ENCODE data around the gene LAMTOR4. TPM values are rescaled to one million over a fixed set of nuclear protein-coding genes. Genes with fewer than 3 reads are reported as not detected.
A peak's percentile ranks its signal among the peaks of the same experiment; 100 is the strongest.

The LAMTOR4 gene
- total and polyA plus RNA-seq, 2 of the 13 experiments (the other 11 are each of a cell fraction or from before 2014, with no cell fraction given), result 115 to 118 TPM

DNA sequence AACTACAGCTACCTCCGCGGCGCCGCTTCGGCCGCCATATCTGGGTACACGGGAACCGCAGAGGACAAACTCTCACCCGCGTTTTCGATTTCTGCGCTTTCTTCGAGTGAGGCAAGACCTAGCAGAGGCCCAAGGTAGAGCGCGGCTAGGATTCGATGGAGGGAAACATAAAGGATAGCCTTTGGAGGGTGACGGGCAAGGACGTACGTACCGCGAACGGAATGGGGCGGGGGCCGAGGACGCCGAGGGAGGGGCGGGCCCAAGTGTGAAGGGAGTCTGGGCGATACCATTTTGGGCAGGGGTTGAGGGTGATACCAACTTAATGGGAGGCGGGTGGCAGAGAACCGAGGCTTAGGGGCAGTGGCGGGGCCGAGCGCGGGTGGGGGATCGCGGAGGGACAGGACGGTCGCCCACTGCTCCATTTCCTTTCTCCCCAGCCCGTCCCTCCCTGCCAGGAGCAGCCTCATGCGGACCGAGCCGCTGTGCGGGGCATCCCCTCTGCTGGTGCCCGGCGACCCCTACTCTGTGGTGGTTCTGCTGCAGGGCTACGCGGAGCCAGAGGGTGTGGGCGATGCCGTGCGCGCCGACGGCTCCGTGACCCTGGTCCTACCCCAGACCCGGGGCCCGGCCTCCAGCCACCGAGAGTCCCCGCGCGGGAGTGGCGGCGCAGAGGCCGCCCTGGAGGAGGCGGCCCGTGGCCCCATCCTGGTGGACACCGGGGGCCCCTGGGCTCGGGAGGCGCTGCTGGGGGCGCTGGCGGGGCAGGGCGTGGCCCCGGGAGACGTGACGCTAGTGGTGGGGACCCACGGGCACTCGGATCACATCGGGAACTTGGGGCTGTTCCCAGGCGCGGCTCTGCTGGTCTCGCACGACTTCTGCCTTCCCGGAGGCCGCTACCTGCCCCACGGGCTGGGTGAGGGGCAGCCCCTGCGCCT lies 21.5 kb upstream of the LAMTOR4 start, which contains the start of gene MBLAC1 (continued):
- TF ChIP-seq, protein P1, sequence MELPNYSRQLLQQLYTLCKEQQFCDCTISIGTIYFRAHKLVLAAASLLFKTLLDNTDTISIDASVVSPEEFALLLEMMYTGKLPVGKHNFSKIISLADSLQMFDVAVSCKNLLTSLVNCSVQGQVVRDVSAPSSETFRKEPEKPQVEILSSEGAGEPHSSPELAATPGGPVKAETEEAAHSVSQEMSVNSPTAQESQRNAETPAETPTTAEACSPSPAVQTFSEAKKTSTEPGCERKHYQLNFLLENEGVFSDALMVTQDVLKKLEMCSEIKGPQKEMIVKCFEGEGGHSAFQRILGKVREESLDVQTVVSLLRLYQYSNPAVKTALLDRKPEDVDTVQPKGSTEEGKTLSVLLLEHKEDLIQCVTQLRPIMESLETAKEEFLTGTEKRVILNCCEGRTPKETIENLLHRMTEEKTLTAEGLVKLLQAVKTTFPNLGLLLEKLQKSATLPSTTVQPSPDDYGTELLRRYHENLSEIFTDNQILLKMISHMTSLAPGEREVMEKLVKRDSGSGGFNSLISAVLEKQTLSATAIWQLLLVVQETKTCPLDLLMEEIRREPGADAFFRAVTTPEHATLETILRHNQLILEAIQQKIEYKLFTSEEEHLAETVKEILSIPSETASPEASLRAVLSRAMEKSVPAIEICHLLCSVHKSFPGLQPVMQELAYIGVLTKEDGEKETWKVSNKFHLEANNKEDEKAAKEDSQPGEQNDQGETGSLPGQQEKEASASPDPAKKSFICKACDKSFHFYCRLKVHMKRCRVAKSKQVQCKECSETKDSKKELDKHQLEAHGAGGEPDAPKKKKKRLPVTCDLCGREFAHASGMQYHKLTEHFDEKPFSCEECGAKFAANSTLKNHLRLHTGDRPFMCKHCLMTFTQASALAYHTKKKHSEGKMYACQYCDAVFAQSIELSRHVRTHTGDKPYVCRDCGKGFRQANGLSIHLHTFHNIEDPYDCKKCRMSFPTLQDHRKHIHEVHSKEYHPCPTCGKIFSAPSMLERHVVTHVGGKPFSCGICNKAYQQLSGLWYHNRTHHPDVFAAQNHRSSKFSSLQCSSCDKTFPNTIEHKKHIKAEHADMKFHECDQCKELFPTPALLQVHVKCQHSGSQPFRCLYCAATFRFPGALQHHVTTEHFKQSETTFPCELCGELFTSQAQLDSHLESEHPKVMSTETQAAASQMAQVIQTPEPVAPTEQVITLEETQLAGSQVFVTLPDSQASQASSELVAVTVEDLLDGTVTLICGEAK (IDR thresholded peaks at IDR 0.05), result no peak
- TF ChIP-seq, protein P1 (CRISPR knock-in tag; IDR thresholded peaks at IDR 0.05), result peak; percentile 17
- TF ChIP-seq, protein P2, sequence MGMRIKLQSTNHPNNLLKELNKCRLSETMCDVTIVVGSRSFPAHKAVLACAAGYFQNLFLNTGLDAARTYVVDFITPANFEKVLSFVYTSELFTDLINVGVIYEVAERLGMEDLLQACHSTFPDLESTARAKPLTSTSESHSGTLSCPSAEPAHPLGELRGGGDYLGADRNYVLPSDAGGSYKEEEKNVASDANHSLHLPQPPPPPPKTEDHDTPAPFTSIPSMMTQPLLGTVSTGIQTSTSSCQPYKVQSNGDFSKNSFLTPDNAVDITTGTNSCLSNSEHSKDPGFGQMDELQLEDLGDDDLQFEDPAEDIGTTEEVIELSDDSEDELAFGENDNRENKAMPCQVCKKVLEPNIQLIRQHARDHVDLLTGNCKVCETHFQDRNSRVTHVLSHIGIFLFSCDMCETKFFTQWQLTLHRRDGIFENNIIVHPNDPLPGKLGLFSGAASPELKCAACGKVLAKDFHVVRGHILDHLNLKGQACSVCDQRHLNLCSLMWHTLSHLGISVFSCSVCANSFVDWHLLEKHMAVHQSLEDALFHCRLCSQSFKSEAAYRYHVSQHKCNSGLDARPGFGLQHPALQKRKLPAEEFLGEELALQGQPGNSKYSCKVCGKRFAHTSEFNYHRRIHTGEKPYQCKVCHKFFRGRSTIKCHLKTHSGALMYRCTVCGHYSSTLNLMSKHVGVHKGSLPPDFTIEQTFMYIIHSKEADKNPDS (CRISPR knock-in tag; IDR thresholded peaks at IDR 0.05), result peak; percentile 41; the same call in 1 of the 2 replicates
- peak; percentile 36; the same call in 1 of the 2 replicates for TF ChIP-seq PHF21A (CRISPR knock-in tag; IDR thresholded peaks at IDR 0.05)
- TF ChIP-seq TAF1 (CRISPR knock-in tag; IDR thresholded peaks at IDR 0.05), result peak; percentile 75; the same call in 1 of the 2 replicates
- peak; percentile 80; the same call in 1 of the 2 replicates for TF ChIP-seq MTF2 (CRISPR knock-in tag; IDR thresholded peaks at IDR 0.05; ENCODE audit: borderline replicate concordance)
- TF ChIP-seq, protein P3, sequence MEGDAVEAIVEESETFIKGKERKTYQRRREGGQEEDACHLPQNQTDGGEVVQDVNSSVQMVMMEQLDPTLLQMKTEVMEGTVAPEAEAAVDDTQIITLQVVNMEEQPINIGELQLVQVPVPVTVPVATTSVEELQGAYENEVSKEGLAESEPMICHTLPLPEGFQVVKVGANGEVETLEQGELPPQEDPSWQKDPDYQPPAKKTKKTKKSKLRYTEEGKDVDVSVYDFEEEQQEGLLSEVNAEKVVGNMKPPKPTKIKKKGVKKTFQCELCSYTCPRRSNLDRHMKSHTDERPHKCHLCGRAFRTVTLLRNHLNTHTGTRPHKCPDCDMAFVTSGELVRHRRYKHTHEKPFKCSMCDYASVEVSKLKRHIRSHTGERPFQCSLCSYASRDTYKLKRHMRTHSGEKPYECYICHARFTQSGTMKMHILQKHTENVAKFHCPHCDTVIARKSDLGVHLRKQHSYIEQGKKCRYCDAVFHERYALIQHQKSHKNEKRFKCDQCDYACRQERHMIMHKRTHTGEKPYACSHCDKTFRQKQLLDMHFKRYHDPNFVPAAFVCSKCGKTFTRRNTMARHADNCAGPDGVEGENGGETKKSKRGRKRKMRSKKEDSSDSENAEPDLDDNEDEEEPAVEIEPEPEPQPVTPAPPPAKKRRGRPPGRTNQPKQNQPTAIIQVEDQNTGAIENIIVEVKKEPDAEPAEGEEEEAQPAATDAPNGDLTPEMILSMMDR (CRISPR knock-in tag; IDR thresholded peaks at IDR 0.05), result 0 out of 2 replicates have a peak, but pooled peaks have one; percentile 7
- TF ChIP-seq, protein P4, sequence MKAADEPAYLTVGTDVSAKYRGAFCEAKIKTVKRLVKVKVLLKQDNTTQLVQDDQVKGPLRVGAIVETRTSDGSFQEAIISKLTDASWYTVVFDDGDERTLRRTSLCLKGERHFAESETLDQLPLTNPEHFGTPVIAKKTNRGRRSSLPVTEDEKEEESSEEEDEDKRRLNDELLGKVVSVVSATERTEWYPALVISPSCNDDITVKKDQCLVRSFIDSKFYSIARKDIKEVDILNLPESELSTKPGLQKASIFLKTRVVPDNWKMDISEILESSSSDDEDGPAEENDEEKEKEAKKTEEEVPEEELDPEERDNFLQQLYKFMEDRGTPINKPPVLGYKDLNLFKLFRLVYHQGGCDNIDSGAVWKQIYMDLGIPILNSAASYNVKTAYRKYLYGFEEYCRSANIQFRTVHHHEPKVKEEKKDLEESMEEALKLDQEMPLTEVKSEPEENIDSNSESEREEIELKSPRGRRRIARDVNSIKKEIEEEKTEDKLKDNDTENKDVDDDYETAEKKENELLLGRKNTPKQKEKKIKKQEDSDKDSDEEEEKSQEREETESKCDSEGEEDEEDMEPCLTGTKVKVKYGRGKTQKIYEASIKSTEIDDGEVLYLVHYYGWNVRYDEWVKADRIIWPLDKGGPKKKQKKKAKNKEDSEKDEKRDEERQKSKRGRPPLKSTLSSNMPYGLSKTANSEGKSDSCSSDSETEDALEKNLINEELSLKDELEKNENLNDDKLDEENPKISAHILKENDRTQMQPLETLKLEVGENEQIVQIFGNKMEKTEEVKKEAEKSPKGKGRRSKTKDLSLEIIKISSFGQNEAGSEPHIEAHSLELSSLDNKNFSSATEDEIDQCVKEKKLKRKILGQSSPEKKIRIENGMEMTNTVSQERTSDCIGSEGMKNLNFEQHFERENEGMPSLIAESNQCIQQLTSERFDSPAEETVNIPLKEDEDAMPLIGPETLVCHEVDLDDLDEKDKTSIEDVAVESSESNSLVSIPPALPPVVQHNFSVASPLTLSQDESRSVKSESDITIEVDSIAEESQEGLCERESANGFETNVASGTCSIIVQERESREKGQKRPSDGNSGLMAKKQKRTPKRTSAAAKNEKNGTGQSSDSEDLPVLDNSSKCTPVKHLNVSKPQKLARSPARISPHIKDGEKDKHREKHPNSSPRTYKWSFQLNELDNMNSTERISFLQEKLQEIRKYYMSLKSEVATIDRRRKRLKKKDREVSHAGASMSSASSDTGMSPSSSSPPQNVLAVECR (CRISPR knock-in tag; IDR thresholded peaks at IDR 0.05; ENCODE audit: borderline replicate concordance), result peak; percentile 58
- TF ChIP-seq KLF11 (CRISPR knock-in tag; IDR thresholded peaks at IDR 0.05), result 0 out of 2 replicates have a peak, but pooled peaks have one; percentile 48
